Activated T-helper 1 cell treated with Interleukin-2 at 50 U/mL for 16 hours (primary cell): ENCODE results near the gene ABI3BP.
"Not testable (repeated sequence)": the region's sequence is repeated elsewhere in the genome, so short reads cannot be mapped to it uniquely, and the experiment has no call there.

Experiments
- DNase-seq: peaks from one replicate; pipeline ENCODE4 v3.0.0-alpha.2; 2020; ENCODE audit warnings: low read depth

ABI3BP gene, protein sequence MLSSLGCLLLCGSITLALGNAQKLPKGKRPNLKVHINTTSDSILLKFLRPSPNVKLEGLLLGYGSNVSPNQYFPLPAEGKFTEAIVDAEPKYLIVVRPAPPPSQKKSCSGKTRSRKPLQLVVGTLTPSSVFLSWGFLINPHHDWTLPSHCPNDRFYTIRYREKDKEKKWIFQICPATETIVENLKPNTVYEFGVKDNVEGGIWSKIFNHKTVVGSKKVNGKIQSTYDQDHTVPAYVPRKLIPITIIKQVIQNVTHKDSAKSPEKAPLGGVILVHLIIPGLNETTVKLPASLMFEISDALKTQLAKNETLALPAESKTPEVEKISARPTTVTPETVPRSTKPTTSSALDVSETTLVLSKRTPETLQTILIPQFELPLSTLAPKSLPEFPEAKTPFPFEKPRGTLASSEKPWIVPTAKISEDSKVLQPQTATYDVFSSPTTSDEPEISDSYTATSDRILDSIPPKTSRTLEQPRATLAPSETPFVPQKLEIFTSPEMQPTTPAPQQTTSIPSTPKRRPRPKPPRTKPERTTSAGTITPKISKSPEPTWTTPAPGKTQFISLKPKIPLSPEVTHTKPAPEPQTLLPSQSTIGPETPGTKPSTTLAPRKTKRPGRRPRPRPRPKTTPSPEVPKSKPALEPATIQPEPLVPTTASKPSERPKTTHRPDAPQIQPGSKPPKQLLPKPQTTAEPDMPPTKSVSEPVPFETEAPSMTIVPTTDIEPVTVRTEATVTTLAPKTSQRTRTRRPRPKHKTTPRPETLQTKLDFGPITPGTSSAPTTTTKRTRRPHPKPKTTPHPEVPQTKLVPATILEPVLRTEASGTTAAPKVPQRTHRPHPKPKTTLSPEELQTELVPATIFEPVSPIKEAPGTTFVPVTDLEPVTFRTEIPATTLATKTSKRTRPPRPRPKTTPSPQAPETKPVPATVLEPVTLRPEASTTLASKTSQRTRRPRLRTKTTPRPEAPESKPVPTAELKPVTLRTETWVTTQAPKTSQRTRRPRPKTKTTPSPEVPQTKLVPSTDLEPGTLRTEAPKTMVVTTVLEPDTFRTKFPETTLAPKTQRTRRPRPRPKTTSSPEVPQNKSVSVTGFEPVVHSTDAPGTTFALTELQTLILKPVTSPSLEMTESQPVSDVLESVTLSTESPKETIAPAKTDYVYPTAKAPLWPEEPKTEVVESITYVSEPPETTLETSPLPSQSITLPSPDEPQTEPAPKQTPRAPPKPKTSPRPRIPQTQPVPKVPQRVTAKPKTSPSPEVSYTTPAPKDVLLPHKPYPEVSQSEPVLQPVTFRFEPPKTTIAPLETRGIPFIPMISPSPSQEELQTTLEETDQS (N-terminal part only)

DNA sequence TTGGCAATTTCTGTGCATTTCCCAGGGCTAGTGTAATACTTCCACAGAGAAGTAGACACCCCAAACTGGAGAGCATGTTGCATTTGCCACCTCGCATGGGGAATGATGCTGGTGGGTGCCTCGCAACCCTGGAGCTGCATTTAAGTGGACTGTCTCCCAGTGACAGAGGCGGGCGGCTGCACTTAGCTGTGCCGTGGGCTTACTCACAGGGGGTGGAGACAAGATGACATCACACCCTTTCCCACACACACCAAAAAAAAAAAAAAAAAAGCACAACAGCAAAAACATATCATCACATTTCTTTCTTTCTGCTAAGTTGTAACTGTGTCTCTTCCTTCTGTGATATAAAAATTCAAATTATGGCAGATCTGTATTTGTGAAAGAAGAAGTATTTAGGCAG lies at the start of gene ABI3BP:
Gene ABI3BP (minus strand): TSS at position 113 of the 400 bp plus-strand sequence. CDS start 37 bp downstream, at position 76.
- DNase-seq = no peak

DNA sequence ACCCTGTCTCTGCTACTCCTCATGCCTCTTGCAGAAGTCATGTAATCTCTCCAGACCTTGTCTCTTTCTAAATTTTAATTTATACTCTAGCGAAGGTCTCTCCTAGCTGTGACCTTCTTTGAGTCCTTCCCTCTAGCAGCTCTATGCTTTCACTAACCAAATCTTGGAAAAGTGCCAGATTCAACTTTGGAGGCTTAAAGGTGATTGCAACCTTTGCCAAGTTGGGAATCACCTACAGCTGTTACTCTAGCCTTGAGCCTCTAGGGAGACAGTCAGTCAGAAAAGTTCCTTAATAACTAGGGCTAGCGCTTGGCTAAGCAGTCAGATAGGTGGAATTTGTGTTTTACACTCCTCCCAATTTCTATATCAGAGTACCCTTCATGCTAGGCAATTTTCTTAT lies 46.1 kb upstream of the ABI3BP start:
- DNase-seq = no peak

DNA sequence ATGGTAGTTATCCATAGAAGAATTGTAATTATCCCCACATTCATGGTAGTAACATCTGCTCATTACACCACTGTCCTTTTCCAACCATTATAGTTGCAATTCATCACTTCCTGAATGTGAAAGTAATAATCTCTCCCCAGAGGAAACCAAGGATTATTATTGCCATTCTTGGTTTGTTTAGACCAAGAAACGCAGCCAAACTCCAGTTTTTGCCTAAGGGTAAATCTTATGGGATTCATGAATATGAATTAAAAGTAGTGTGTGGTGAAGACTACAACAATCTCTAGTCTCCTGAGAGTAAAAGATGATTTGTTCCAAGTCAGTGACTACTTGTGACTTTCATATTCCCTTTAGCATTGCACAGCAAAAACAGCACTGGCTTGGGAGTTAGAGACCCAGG lies 45.7 kb upstream of the ABI3BP start:
- no peak for DNase-seq

DNA sequence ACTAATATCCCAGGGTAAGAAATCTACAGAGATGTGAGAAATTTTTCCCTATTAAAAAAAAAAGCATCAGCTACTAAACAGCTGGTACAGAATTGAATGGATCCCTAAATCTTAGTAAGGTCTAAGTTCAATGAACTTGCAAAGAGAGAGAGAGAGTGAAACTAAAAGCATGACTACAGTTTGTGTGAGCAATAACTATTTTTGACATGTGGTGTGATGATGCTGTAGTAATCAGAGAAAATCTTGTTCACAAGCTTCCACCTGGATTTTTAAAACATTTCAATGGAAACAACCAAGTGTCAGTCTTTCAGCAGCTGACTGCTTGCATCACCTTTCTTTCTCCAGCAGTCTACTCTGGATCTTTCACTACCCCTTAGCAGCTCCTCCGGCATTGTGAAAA lies 45.2 kb upstream of the ABI3BP start:
- no peak for DNase-seq

DNA sequence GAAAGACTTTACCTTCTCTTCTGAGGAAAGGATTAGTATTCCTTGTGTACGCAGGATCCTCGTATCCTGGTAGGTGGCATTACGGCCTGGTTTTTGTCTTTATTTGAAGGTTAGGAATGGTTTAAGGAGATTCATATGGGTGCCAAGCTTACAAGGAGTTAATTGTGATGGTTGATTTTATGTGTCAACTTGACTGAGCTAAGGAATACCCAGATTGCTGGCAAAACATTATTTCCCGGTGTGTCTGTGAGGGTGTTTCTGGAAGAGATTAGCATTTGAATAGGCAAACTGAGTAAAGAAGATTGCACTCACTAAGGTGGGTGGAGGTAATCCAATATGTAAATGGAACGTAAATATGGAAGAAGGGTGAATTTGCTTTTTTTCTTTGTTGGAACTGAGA lies 44.4 kb upstream of the ABI3BP start:
- no peak for DNase-seq

DNA sequence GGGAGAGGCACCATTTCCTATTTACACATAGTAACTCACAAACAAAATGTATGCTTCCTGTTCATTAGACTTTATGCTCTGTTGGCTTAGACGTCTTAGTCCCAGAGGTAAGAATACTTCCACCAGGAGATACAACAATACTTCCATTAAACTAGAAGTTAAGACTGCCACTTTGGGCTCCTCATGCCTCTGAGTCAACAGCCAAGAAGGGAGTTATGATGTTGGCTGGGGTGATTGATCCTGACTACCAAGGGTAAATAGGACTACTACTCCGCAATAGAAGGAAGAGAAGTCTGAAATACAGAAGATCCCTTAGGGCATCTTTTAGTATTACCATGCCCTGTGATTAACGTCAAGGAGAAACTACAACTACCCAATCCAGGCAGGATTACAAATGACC lies 43.5 kb upstream of the ABI3BP start:
- DNase-seq = no peak

DNA sequence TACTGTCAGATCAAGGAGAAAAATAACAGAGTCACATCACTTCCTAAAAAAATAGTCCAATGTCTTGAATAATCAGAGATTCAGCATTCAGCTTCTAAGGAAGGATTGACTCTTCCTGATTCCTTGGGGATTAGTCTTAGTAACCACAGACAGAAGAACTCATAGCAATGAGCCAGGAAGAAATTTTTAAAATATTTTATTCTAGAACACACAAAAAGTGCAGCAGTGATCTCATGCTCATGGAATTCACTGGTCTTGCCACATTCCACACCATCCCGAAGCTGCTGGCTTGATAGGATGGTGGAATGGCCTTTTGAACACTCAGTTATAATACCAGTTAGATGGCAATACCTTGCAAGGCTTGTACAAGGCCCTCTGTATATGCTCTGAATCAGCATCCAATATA lies 43.0 kb upstream of the ABI3BP start:
- DNase-seq = no peak

DNA sequence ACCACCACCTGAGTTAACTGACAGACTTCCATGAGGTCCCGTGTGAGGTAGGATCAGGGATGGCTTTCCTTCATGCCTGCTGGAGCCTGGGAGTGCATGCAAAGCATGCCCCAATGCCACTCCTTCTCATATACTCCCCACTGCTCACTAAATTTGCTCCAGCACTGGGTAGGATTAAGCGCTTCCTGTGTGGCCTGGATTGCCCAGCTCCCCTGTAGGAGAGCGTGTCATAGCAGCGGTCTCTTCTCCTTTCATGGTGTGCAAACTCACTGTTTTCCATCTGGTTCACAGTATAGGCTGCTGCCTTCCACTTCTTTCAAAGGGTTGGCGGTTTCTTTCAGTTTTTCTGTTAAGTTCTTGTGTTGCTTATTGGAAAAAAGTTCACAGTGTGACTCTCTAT lies 34.1 kb upstream of the ABI3BP start:
- no peak for DNase-seq

DNA sequence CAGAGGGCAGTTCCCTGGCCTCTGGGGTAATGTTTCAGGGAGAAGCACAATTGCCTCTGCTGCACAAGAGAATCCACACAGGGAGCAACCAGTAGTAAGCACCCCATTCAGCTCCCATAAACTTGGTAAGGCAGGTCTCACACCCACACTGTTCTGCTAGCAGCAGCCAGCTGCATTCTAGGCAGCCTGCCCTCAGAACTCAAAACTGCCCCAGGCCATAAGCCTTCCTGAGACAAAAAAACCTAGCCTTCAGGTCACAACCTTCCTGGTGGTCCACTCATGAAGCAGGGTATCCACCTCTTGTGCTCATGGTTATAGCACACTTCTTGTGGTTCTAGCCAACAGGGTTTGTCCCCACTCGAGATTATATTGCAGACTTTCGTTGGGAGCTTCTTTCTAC lies 33.7 kb upstream of the ABI3BP start:
- no peak for DNase-seq

DNA sequence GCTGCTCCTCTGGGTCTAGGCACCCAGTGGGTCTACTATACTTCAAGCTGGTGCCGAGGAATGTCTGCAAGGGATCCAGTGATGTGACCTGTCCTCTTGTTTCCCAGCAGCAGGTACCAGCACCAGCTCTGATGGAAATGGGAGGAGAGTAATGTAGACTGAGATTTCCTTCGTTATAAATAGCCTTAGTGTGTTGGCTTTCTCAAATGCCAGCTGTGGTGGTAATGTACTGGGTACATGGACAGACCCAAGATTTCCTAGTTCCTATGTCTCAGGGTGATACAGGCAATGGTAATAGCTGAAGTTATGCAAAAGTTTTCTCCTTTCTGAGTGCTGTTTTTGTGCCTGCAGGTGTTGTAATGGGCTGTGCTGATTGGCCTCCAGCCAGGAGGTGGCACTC lies 33.0 kb upstream of the ABI3BP start:
- no peak for DNase-seq

DNA sequence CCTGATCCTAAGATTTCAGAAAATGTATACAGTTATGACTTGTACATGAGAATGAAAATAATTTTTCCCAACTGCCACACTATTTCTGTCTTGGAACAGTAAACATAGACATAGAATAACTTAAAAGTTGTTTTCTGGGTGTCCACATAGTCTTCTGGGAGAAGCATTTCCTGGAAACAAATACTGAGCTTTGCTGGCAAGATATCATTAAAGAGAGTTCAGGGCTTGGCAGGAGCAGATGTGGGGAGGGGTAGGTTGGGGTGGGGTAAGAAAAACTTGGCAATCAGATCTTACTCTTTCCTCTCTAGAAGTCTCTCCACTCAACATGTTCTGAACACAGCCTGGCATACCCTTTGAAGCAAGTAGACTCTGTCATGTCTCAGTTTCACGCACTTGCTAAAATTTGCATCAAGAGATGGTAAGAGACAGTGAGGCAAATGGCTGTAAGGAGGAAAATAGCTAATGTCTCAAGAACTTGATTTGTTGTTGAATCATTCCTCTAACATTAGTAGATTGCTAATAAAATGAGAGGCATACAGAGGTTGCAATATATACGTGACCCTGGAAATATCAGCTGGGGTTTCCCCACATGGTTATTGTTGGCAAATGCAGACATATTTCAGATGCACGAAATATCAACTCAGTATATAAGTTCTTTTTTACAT lies 27.3 kb upstream of the ABI3BP start:
- no peak for DNase-seq

DNA sequence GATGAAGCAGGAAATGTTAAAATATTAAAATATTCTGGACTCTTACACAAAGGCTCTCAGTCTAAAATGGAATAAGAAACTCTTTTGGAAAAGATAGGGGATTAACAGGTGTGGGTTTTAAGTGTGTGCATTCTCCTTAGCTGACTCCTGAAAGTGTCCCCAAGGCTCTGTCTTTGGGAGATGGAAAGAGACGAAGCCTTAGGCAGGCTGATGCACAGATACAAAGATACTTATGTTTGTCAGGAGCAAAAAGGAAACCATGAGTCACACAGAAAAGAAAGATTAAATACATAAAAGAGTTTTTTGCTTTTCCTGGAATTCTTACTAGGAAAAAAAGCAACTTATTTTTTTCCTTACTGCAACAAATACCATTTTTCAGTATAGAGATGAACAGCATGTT lies 23.8 kb upstream of the ABI3BP start:
- no peak for DNase-seq

DNA sequence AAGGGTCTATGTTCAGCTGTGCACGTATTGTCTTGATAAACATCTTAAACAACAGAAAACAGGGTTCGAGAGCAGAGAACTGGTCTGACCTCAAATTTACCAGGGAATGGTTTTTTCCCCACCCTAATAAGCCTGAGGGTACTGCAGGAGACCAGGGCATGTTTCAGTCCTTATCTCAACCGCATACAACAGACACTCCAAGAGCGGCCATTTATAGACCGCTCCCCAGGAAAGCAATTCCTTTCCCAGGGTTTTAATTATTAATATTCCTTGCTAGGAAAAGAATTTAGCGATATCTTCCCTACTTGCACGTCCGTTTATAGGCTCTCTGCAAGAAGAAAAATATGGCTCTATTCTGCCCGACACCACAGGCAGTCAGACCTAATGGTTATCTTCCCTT lies 19.1 kb upstream of the ABI3BP start:
- not testable (repeated sequence) for DNase-seq

DNA sequence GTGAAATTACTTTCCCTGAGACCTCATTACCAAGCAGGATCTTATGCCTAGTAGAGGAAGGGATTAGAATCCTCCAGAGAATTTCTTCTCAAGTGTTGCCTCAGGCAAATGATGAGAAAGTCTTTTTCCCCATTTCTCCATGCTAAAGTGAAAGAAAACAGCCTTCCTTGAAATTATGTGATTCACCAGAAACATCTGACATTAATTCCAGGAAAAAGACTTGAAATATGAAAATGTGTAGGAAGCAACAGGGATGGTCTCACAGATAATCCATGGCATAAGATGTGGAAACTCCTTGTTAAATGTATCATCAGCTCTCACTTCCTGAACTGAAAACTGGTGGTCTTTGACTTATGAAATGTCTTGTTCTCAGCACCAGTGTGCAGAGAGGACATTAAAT lies 17.9 kb upstream of the ABI3BP start:
- DNase-seq = no peak

DNA sequence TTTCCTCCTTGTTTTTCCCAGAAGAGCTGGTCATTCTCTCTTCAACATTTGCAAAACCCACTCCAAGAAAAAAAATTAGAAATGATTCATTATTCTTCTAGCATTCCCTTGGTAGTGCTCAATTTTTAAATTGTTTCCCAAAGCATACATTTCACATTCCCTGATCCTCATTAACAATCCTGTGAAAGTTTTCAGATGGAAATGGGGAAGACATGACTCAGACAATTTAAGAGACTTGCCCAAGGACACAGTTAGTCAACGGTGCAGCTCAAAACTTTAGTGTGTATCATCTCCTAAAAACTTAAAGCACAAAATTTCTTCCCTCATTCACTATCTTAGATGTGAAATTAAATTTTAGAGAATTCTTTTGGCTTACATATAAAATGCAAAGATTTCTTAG lies 17.1 kb upstream of the ABI3BP start:
- no peak for DNase-seq

DNA sequence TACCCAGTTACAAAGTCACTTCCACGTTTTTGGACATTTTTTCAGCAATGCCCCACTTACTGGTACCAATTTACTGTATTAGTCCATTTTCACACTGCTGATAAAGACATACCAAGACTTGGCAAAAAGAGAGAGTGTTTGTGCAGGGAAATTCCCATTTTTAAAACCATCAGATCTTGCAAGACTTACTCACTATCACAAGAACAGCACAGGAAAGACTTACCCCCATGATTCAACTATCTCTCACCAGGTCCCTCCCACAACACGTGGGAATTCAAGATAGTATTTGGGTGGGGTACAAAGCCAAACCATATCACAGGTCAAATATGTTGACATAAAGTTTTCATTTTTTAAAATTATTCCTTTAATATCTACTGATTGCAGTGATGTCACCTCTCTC lies 16.2 kb upstream of the ABI3BP start:
- DNase-seq = no peak

DNA sequence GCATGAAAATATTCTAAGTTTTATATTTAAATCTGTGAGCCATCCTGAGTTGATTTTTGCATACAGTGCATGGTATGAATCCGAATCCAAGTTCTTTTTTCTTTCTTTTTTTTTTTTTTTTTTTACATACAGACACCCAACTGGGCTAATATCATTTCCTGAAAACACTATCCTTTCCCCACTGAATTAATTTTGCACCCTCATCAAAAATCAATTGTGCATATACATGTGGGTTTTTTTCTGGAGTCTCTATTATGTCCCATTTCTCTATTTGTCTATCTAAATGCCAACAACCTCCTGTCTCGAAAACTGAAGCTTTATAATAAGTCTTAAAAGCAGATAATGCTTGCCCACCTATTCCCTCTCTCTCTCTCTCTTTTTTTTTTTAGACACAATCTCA lies 5.9 kb upstream of the ABI3BP start:
- DNase-seq = no peak

DNA sequence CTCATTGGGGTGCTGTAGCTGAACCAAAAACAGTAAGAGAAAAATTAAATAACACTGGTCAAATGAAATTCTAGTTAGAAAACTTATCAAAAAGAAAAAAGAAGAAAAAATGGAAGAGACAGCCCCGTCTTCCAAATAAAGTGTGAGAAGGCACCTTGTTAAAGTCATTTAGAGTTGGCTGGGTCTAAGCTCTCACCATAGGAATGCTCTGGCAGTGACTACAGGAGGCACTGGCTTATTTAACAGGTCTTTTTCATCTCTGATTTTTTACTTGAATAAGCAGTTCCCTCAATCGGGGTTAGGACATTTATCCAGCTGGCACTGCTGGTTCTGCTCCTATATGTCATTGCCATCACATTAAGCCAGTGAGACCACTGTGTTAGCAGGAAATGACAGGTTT lies 1.6 kb upstream of the ABI3BP start:
- no peak for DNase-seq

DNA sequence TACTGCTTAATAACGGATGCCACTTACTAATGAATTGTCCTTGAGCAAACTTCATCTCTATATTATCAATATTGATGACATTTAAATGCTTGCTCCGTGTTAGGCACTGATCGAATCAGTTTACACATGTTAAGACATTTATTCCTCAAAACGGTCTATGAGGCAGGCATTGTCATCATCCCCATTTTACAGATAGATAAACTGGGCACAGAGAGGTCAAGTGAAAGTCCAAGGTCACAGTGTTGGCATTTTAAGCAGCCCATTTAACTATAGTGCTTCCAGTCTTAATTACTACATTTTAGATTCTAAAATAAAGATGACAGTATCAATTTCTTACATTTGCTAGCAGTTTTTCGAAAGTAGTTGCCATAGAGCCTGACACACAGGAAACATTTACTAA lies 966 bp upstream of the ABI3BP start:
- DNase-seq = no peak

DNA sequence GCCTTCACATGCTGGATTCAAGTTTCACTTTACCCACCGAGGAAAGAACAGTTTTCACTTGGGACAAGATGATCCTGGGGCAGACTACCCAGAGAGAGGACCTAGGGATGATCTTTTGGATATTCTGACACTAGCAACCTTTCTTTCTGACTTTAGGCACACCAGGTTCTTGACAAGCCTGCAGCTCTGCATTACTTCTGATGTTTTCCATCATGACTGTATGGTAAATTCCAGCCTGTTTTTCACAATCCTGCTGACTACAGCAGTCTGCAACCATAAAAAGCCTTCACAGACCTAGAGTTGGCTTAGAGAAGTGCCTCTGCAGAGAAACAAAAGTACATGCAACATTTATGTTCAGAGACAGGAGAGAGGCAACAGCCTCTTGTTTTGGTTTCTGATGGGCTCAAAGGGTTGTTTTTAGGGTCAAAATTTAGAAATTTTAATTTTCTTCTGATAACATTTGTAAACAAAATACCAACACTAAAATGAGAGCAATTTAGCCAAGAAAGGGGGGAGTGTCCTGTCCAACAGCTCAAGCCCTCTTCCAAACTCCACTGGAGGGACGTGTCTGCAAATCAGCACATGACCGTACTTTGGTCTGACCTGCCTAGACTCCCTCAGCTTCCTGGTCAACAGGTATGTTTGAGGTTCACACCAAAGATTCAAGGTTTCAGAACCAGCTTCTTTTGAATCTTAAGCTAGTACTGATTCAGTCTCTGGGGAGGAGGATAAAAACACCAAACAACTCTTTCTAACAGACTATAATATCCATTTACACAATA lies 799 bp downstream of the ABI3BP start:
- DNase-seq = no peak

DNA sequence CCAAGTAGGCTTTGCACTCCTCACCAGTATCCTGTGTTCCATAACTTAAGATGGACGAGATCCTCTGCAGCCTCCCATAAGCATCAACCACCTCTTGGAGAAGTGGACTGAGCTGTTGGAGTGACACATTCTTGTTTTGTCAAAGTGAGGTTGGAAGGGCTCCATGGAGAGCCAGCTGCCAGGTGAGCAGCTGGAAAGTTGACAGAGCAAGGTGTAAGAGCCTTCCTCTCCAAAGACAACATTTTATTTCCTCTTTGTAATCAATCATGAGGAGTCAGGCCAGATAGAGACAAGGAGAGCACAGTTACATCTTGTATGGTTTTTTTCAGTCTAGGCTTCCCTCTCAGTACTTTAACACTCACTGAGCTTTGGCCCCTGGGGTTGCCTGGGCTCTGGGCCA lies 5.1 kb downstream of the ABI3BP start:
- no peak for DNase-seq
